ENCODE measurements around the gene LGR4. TPM values are rescaled to one million over a fixed set of nuclear protein-coding genes. Genes with fewer than 3 reads are reported as not detected.

The LGR4 gene
- total and polyA plus RNA-seq, 12 donors, result 7.3 to 90.4 (median 38.6) TPM

GRCh38 chr11:27397624-27398399 is 74.8 kb downstream of the LGR4 start:
- WGBS, 4 donors, result 81 to 85% (median 83%) methylated on average over 9 of the region's 9 CpGs
- intact Hi-C loops (cut with DNase I), result loop anchor here in 1 of 2 donors (10.0 kb wide), 1 partner anchor 67 kb away; no protein-coding TSS in a partner anchor
- no peaks in the 10 kb centered on the region for H3K36me3 ChIP-seq (replicated peaks in 1 of 2)
- TF ChIP-seq POLR2A (IDR thresholded peaks at IDR 0.05) (no peak), CTCF (IDR thresholded peaks at IDR 0.05) (no peak)
- DNase-seq, result no peak
- no peak overlapping the region for H3K4me3 ChIP-seq
- H3K4me1 ChIP-seq (replicated peaks in 1 of 2), result peaks cover 19 to 23% of the 10 kb centered on the region in 2 donors
- H3K9me3 ChIP-seq (replicated peaks in 1 of 3), result no peaks in the 10 kb centered on the region
- H3K27me3 ChIP-seq, result no peaks in the 10 kb centered on the region
- H3K27ac ChIP-seq, result no peak overlapping the region

GRCh38 chr11:27396259-27396839 is 76.2 kb downstream of the LGR4 start:
- Histone ChIP-seq H3K4me1 (replicated peaks in 1 of 2) (peaks cover 30 to 36% of the 10 kb centered on the region in 2 donors), H3K36me3 (replicated peaks in 1 of 2) (no peaks in the 10 kb centered on the region), H3K27ac (peak overlapping the region in 2 of 5 donors; percentile 15 to 32), H3K4me3 (no peak overlapping the region), H3K9me3 (replicated peaks in 1 of 3) (no peaks in the 10 kb centered on the region), H3K27me3 (no peaks in the 10 kb centered on the region)
- intact Hi-C loops (cut with DNase I), result loop anchor here in 1 of 2 donors (10.0 kb wide), 1 partner anchor 68 kb away; no protein-coding TSS in a partner anchor
- TF ChIP-seq POLR2A (IDR thresholded peaks at IDR 0.05), result no peak
- no peak for TF ChIP-seq CTCF (IDR thresholded peaks at IDR 0.05)
- 78 to 87% (median 80%) methylated on average over 3 of the region's 3 CpGs for WGBS, 4 donors
- DNase-seq, result no peak

- TF ChIP-seq CTCF (IDR thresholded peaks at IDR 0.05), result no peak
- TF ChIP-seq POLR2A (IDR thresholded peaks at IDR 0.05), result no peak
- Histone ChIP-seq H3K4me3 (no peak overlapping the region), H3K27me3 (no peaks in the 10 kb centered on the region), H3K9me3 (replicated peaks in 1 of 3) (no peaks in the 10 kb centered on the region), H3K27ac (peak overlapping the region in 2 of 5 donors; percentile 15 to 32), H3K4me1 (replicated peaks in 1 of 2) (peaks cover 30 to 42% of the 10 kb centered on the region in 2 donors), H3K36me3 (replicated peaks in 1 of 2) (no peaks in the 10 kb centered on the region)
- 62 to 67% (median 65%) methylated on average over 7 of the region's 7 CpGs for WGBS, 4 donors
- DNase-seq, result no peak
- intact Hi-C loops (cut with DNase I), result loop anchor here in 1 of 2 donors (10.0 kb wide), 1 partner anchor 69 kb away; no protein-coding TSS in a partner anchor
These were observed 76.9 kb downstream of the LGR4 start for GRCh38 chr11:27395556-27396258.

- no peak for DNase-seq
- Histone ChIP-seq H3K27me3 (no peaks in the 10 kb centered on the region), H3K9me3 (replicated peaks in 1 of 3) (no peaks in the 10 kb centered on the region), H3K27ac (peak overlapping the region in 1 of 5 donors; percentile 6), H3K4me1 (replicated peaks in 1 of 2) (peaks cover 30 to 43% of the 10 kb centered on the region in 2 donors), H3K36me3 (replicated peaks in 1 of 2) (no peaks in the 10 kb centered on the region), H3K4me3 (no peak overlapping the region)
- no peak for TF ChIP-seq POLR2A (IDR thresholded peaks at IDR 0.05)
- TF ChIP-seq CTCF (IDR thresholded peaks at IDR 0.05), result no peak
- intact Hi-C loops (cut with DNase I), result loop anchor here in 1 of 2 donors (10.0 kb wide), 1 partner anchor 70 kb away; no protein-coding TSS in a partner anchor
- WGBS, 4 donors, result 75 to 86% (median 83%) methylated on average over 4 of the region's 4 CpGs
These were observed 77.8 kb downstream of the LGR4 start for GRCh38 chr11:27394781-27395228.
